B cell (primary cell): Measurements from ENCODE around the gene MATR3.

Source experiments
- CTCF ChIP-seq: fragments of 200-600 bp; IDR thresholded peaks from one replicate; pipeline ENCODE4 v1.8.0; 2022; ENCODE audit warnings: antibody characterized with exemption, mild to moderate bottlenecking
- EZH2 ChIP-seq: IDR thresholded peaks from 2 replicates; pipeline ENCODE4 v1.6.1; 2012; ENCODE audit warnings: borderline replicate concordance, low read depth, mild to moderate bottlenecking, moderate library complexity, low read length; ENCODE audit not compliant: insufficient read depth, poor library complexity, severe bottlenecking

GRCh38 chr5:139378941-139379361, 85.4 kb downstream of the MATR3 start:
- TF ChIP-seq CTCF (no peak), EZH2 (no peak)
